ENCODE measurements around the gene ZFPM1.
A peak's percentile ranks its signal among the peaks of the same experiment; 100 is the strongest.

The ZFPM1 gene

GRCh38 chr16:88548131-88548874 is 95.2 kb downstream of the ZFPM1 start:
- no peak for DNase-seq

- DNase-seq: no peak
Measured at GRCh38 chr16:88548985-88549384, 95.9 kb downstream of the ZFPM1 start.

- DNase-seq: no peak
Measured at GRCh38 chr16:88549671-88550245, 96.7 kb downstream of the ZFPM1 start.

- DNase-seq: no peak
Measured at GRCh38 chr16:88550246-88550661, 97.2 kb downstream of the ZFPM1 start.

GRCh38 chr16:88552166-88552565 is 99.1 kb downstream of the ZFPM1 start:
- no peak for DNase-seq

- peak; percentile 88 for DNase-seq
Measured at GRCh38 chr16:88552815-88553214, 99.7 kb downstream of the ZFPM1 start.

GRCh38 chr16:88553739-88554138 is 100.7 kb downstream of the ZFPM1 start:
- DNase-seq: no peak

GRCh38 chr16:88554711-88555264 is 101.7 kb downstream of the ZFPM1 start:
- no peak for DNase-seq

GRCh38 chr16:88556294-88556988 is 103.4 kb downstream of the ZFPM1 start:
- peak; percentile 87 for DNase-seq

- DNase-seq: peak; percentile 84
Measured at GRCh38 chr16:88558457-88559442, 105.7 kb downstream of the ZFPM1 start.

- peak; percentile 19 for DNase-seq
Measured at GRCh38 chr16:88560714-88561484, 107.8 kb downstream of the ZFPM1 start.

GRCh38 chr16:88561485-88562359 is 108.6 kb downstream of the ZFPM1 start:
- peak; percentile 43 for DNase-seq

GRCh38 chr16:88566158-88566557 is 113.1 kb downstream of the ZFPM1 start:
- no peak for DNase-seq

GRCh38 chr16:88568710-88569613 is 115.9 kb downstream of the ZFPM1 start:
- no peak for DNase-seq

GRCh38 chr16:88569614-88569984 is 116.5 kb downstream of the ZFPM1 start:
- DNase-seq: no peak

- DNase-seq: peak; percentile 96
Measured at GRCh38 chr16:88569985-88570690, 117.1 kb downstream of the ZFPM1 start, which contains the start of gene ZC3H18. Gene ZC3H18, plus strand, starts transcription at chr16:88570403. Its CDS starts 6,721 bp downstream, at chr16:88577124.

GRCh38 chr16:88570691-88571092 is 117.6 kb downstream of the ZFPM1 start:
- peak; percentile 62 for DNase-seq

GRCh38 chr16:88575251-88575650 is 122.2 kb downstream of the ZFPM1 start:
- DNase-seq: no peak

- no peak for DNase-seq
Measured at GRCh38 chr16:88576307-88576706, 123.2 kb downstream of the ZFPM1 start.
